K562 (cell line): ENCODE results near the gene KCNJ9. TPM values are rescaled to one million over a fixed set of nuclear protein-coding genes. Genes with fewer than 3 reads are reported as not detected.
A peak's percentile ranks its signal among the peaks of the same experiment; 100 is the strongest.

Source experiments
- ATF3 ChIP-seq, 2 experiments: fragments of 450-650 bp in 1 of 2; sonication (generic) in 1 of 2; formaldehyde crosslinking in 1 of 2; IDR thresholded peaks in 1 of 2; conservative IDR thresholded peaks in 1 of 2; 2 replicates each; pipeline versions ENCODE4 v1.6.1 to v1.8.1; 2016 to 2023; ENCODE audit warnings: mild to moderate bottlenecking in 2 of 2, moderate library complexity in 2 of 2, inconsistent platforms in 1 of 2, missing genetic modification reagents in 1 of 2
- CBX3 ChIP-seq, 2 experiments: IDR thresholded peaks; 1 replicate in 1 of 2; 2 replicates in 1 of 2; pipeline ENCODE4 v1.6.1; 2012; ENCODE audit warnings: inconsistent platforms in 2 of 2, low read length in 2 of 2, borderline replicate concordance in 1 of 2, control low read depth in 1 of 2
- ETV1 ChIP-seq: fragments of 450-650 bp; conservative IDR thresholded peaks from 2 replicates; pipeline ENCODE4 v1.6.1; 2016; ENCODE audit warnings: missing genetic modification characterization, control low read depth, low read depth, missing compliant biosample characterization
- HES1 ChIP-seq: fragments of 450-650 bp; IDR thresholded peaks from 2 replicates; pipeline ENCODE4 v1.6.1; 2016; ENCODE audit warnings: low read depth, mild to moderate bottlenecking, moderate library complexity
- HMG20B ChIP-seq: fragments of 250-450 bp; sonication (Bioruptor Pico); IDR thresholded peaks from 2 replicates; pipeline ENCODE4 v1.5.0; 2021; ENCODE audit warnings: mild to moderate bottlenecking
- ILK ChIP-seq: fragments of 450-650 bp; IDR thresholded peaks from 2 replicates; pipeline ENCODE4 v1.6.1; 2016; ENCODE audit warnings: missing genetic modification characterization, low read depth, mild to moderate bottlenecking, missing compliant biosample characterization, moderate library complexity, borderline replicate concordance
- RBM17 ChIP-seq: fragments of 200-400 bp; formaldehyde crosslinking; IDR thresholded peaks from 2 replicates; pipeline ENCODE4 v1.6.1; 2017; ENCODE audit warnings: low read depth, mild to moderate bottlenecking, low read length, borderline replicate concordance
- SOX6 ChIP-seq: fragments of 450-650 bp; IDR thresholded peaks from 2 replicates; pipeline ENCODE4 v1.6.1; 2014; ENCODE audit warnings: mild to moderate bottlenecking
- ZBTB40 ChIP-seq, 2 experiments: fragments of 450-650 bp in 1 of 2; sonication (generic) in 1 of 2; formaldehyde crosslinking in 1 of 2; IDR thresholded peaks; 2 replicates each; pipeline versions ENCODE4 v1.7.1 to v1.9.0; 2016 to 2022; ENCODE audit warnings: inconsistent platforms in 1 of 2, mild to moderate bottlenecking in 1 of 2, missing genetic modification reagents in 1 of 2
- ZNF764 ChIP-seq: fragments of 250-450 bp; sonication (Bioruptor Pico); IDR thresholded peaks from 2 replicates; pipeline ENCODE4 v1.4.0; 2020; ENCODE audit warnings: low read depth, mild to moderate bottlenecking, moderate library complexity
- polyA plus RNA-seq, 8 experiments: library from polyadenylated mRNA; depleted of rRNA in 4 of 8; stranded (reverse) in 5 of 8; unstranded in 3 of 8; fragments of >200 nt; fragmentation: Nextera tagmentation in 2 of 8; fragmentation: Illumina TruSeq in 1 of 8; extraction: Ambion mirVana in 2 of 8; extraction: Trizol in 1 of 8; gene quantifications; 2 replicates each; pipeline versions ENCODE4 v1.2.1 to v1.2.3, GENCODE V29; 2011 to 2014; ENCODE audit warnings: inconsistent platforms in 1 of 8, missing spikeins in 1 of 8
- total RNA-seq, 7 experiments: library from RNA; depleted of rRNA in 6 of 7; stranded (reverse); fragments of >200 nt in 6 of 7; fragmentation: Illumina TruSeq in 2 of 7; extraction: Trizol in 2 of 7; gene quantifications; 2 replicates each; pipeline versions ENCODE4 v1.2.1 to v1.2.3, GENCODE V29; 2011 to 2021; ENCODE audit warnings: low replicate concordance in 1 of 7

Gene KCNJ9
- total and polyA plus RNA-seq, 9 of the 15 experiments (the other 6 are each of a cell fraction or from before 2014, with no cell fraction given) = not detected

DNA sequence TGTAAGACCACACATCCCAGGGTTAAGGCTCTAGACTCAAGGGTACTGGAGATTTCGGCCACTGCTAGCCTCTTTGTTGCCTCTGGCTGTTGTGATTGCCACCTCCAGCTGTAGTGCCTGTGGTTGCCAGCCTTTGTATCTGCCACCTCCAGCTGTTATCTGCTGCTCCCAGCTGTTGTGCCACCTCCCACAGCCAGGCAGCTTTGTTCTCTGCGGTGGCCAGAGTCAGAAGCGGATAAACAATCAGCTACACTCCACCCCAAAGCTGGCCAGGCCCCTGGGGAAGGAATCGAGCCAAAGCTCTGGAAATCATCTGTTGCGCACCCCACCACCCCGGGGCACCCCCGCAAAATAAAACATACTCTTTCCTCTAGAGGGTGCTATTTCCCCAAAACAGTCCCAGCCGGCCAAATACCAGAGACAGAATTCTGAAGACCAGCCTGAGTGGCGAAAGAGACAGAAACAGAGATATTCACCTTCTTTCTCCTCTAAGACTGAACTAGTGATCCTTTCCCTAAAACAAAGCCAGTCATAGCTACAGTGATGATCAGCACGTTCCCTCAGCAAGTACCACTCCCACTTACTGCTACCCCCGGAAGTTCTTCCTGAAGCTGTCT is 34.7 kb upstream of the KCNJ9 start (continued):
- peak; percentile 55; the same call in 1 of the 2 replicates for TF ChIP-seq ZBTB40 (IDR thresholded peaks at IDR 0.05)
- no peak for TF ChIP-seq ZBTB40 (CRISPR knock-in tag; IDR thresholded peaks at IDR 0.05)
- no peak for TF ChIP-seq ILK (tag)
- peak in 1 of 2 experiments; percentile 96; a peak in 2 of 3 replicates for TF ChIP-seq CBX3 (IDR thresholded peaks at IDR 0.05; ENCODE audit: borderline replicate concordance in 1 of 2, low read length in 2 of 2)
- TF ChIP-seq SOX6 = peak; percentile 100
- TF ChIP-seq HES1 = peak; percentile 84
- no peak for TF ChIP-seq RBM17
- peak; percentile 37; the same call in 1 of the 2 replicates for TF ChIP-seq ATF3 (IDR thresholded peaks at IDR 0.05)
- no peak for TF ChIP-seq ATF3 (CRISPR knock-in tag; conservative IDR thresholded peaks at IDR 0.05)
- no peak; the same call in 1 of the 2 replicates for TF ChIP-seq ETV1 (tag)
- TF ChIP-seq ZNF764 (CRISPR knock-in tag) = no peak
- TF ChIP-seq HMG20B (CRISPR knock-in tag) = no peak
